ENCODE measurements around the gene C10orf90. TPM values are rescaled to one million over a fixed set of nuclear protein-coding genes. Genes with fewer than 3 reads are reported as not detected.

Gene C10orf90
- total and polyA plus RNA-seq, 4 donors, result 0.05 to 0.25 TPM; not detected in 2

DNA sequence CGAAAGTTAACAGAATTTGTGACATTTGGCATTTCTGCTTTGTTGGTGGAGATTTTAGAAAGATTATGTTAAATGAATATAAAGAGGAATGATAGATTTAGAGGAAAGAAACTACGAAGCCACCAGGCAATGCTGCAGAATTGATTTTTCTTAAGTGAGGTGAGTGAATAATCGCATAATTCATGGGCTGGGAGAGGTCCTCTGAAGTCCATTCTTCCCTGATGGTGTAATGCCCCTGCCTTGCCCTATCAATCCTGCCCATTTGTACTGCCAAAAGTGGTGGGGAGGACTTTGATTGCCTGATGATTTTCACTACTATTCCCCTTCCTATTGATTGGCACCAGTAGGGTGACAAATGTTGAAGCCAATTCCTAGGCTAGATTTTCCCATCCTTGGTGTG lies 125.9 kb downstream of the C10orf90 start:
- no peaks in the 10 kb centered on the region for H3K9me3 ChIP-seq (ENCODE audit: control insufficient read depth in 4 of 4, low read length in 3 of 4)
- H3K27me3 ChIP-seq (ENCODE audit: control insufficient read depth in 4 of 4, insufficient read depth in 4 of 4, low read length in 3 of 4), result peaks cover 0 to 6% (median 0%) of the 10 kb centered on the region in 4 donors
- no peak overlapping the region for H3K4me3 ChIP-seq (ENCODE audit: low read depth in 1 of 3, low read length in 3 of 3)
- WGBS, result 65% methylated on average over 3 of the region's 3 CpGs
- H3K36me3 ChIP-seq (ENCODE audit: control insufficient read depth in 4 of 4, insufficient read depth in 3 of 4, low read depth in 1 of 4, low read length in 3 of 4), result no peaks in the 10 kb centered on the region
- no peak for DNase-seq (ENCODE audit: low spot score)
- H3K9ac ChIP-seq (ENCODE audit: low read depth in 1 of 2, low read length in 2 of 2), result no peak overlapping the region
- no peaks in the 10 kb centered on the region for H3K4me1 ChIP-seq (ENCODE audit: control insufficient read depth in 4 of 4, insufficient read depth in 4 of 4, low read length in 3 of 4)
- TF ChIP-seq, protein P1, sequence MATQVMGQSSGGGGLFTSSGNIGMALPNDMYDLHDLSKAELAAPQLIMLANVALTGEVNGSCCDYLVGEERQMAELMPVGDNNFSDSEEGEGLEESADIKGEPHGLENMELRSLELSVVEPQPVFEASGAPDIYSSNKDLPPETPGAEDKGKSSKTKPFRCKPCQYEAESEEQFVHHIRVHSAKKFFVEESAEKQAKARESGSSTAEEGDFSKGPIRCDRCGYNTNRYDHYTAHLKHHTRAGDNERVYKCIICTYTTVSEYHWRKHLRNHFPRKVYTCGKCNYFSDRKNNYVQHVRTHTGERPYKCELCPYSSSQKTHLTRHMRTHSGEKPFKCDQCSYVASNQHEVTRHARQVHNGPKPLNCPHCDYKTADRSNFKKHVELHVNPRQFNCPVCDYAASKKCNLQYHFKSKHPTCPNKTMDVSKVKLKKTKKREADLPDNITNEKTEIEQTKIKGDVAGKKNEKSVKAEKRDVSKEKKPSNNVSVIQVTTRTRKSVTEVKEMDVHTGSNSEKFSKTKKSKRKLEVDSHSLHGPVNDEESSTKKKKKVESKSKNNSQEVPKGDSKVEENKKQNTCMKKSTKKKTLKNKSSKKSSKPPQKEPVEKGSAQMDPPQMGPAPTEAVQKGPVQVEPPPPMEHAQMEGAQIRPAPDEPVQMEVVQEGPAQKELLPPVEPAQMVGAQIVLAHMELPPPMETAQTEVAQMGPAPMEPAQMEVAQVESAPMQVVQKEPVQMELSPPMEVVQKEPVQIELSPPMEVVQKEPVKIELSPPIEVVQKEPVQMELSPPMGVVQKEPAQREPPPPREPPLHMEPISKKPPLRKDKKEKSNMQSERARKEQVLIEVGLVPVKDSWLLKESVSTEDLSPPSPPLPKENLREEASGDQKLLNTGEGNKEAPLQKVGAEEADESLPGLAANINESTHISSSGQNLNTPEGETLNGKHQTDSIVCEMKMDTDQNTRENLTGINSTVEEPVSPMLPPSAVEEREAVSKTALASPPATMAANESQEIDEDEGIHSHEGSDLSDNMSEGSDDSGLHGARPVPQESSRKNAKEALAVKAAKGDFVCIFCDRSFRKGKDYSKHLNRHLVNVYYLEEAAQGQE (IDR thresholded peaks at IDR 0.05), result no peak
- TF ChIP-seq RAD21 (IDR thresholded peaks at IDR 0.05), result no peak
- H3K27ac ChIP-seq (ENCODE audit: low read depth in 1 of 2, low read length in 2 of 2), result no peak overlapping the region

DNA sequence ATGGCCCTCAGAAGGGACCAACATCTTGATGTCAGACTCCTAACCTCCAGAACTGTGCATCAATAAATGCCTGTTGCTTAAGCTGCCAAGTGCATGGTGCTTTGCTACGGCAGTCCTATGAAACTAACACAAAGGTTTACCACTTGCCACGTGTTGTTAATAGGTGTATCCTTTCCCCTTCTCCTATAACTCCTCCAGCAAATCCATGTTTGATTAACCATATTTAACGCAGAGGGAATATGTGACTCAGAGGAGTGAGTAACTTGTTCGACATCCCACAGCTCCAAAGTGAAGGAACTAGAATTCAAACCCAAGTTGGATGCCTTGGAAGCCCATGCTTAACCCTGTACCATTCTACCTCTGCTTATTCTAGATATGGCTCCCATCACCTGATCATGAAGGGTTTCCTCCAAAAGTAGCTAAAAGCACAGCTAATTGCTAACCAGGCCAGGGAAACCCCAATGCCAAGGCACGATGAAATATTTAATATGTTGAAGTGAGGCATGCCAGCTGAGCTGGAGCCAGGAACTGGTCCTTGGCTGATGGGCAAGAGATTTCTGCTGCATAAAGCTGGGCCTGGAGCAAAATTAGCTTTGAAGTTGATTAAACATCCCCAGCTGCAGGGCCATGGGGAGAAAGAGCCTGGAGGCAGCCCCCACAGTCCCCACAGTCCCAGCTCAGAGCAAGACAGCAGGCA lies 131.9 kb downstream of the C10orf90 start:
- Histone ChIP-seq H3K9me3 (ENCODE audit: control insufficient read depth in 4 of 4, low read length in 3 of 4) (no peaks in the 10 kb centered on the region), H3K27me3 (ENCODE audit: control insufficient read depth in 4 of 4, insufficient read depth in 4 of 4, low read length in 3 of 4) (peaks cover 0 to 19% (median 2%) of the 10 kb centered on the region in 4 donors), H3K4me3 (ENCODE audit: low read depth in 1 of 3, low read length in 3 of 3) (no peak overlapping the region), H3K4me1 (ENCODE audit: control insufficient read depth in 4 of 4, insufficient read depth in 4 of 4, low read length in 3 of 4) (no peaks in the 10 kb centered on the region), H3K36me3 (ENCODE audit: control insufficient read depth in 4 of 4, insufficient read depth in 3 of 4, low read depth in 1 of 4, low read length in 3 of 4) (no peaks in the 10 kb centered on the region), H3K9ac (ENCODE audit: low read depth in 1 of 2, low read length in 2 of 2) (no peak overlapping the region), H3K27ac (ENCODE audit: low read depth in 1 of 2, low read length in 2 of 2) (no peak overlapping the region)
- no peak for DNase-seq (ENCODE audit: low spot score)
- no peak for TF ChIP-seq SP1 (IDR thresholded peaks at IDR 0.05)
- TF ChIP-seq, protein P2, sequence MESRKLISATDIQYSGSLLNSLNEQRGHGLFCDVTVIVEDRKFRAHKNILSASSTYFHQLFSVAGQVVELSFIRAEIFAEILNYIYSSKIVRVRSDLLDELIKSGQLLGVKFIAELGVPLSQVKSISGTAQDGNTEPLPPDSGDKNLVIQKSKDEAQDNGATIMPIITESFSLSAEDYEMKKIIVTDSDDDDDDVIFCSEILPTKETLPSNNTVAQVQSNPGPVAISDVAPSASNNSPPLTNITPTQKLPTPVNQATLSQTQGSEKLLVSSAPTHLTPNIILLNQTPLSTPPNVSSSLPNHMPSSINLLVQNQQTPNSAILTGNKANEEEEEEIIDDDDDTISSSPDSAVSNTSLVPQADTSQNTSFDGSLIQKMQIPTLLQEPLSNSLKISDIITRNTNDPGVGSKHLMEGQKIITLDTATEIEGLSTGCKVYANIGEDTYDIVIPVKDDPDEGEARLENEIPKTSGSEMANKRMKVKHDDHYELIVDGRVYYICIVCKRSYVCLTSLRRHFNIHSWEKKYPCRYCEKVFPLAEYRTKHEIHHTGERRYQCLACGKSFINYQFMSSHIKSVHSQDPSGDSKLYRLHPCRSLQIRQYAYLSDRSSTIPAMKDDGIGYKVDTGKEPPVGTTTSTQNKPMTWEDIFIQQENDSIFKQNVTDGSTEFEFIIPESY (IDR thresholded peaks at IDR 0.05), result no peak
- TF ChIP-seq RAD21 (IDR thresholded peaks at IDR 0.05), result no peak
- TF ChIP-seq, protein P3, sequence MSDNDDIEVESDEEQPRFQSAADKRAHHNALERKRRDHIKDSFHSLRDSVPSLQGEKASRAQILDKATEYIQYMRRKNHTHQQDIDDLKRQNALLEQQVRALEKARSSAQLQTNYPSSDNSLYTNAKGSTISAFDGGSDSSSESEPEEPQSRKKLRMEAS (IDR thresholded peaks at IDR 0.05), result no peak
- WGBS, result 86% methylated on average over 5 of the region's 5 CpGs

DNA sequence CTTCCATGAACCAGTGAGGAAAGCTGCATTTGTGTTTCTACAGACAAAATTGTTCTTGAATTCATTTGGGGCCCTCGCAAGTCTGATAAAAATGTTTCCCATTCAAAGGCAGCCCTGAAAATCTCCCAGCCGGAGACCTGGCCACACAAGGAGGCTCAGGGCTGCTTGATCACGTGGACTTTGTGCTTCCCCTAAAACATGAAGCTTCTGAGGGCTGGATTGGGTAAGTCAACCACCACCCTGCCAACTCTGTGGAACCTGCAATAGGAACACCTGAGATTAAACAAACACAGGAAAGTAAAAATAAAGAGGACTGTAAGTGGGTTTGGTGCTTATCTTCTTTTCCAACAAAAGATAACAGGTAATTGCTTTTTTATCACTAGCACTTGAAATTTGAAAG lies 133.8 kb downstream of the C10orf90 start:
- WGBS, result 64% methylated on average over 3 of the region's 3 CpGs

More for the DNA sequence above, 133.8 kb downstream of the C10orf90 start:
- Histone ChIP-seq H3K9ac (ENCODE audit: low read depth in 1 of 2, low read length in 2 of 2) (no peak overlapping the region), H3K27ac (ENCODE audit: low read depth in 1 of 2, low read length in 2 of 2) (no peak overlapping the region), H3K4me1 (ENCODE audit: control insufficient read depth in 4 of 4, insufficient read depth in 4 of 4, low read length in 3 of 4) (no peaks in the 10 kb centered on the region), H3K9me3 (ENCODE audit: control insufficient read depth in 4 of 4, low read length in 3 of 4) (no peaks in the 10 kb centered on the region), H3K4me3 (ENCODE audit: low read depth in 1 of 3, low read length in 3 of 3) (no peak overlapping the region), H3K36me3 (ENCODE audit: control insufficient read depth in 4 of 4, insufficient read depth in 3 of 4, low read depth in 1 of 4, low read length in 3 of 4) (no peaks in the 10 kb centered on the region), H3K27me3 (ENCODE audit: control insufficient read depth in 4 of 4, insufficient read depth in 4 of 4, low read length in 3 of 4) (peaks cover 0 to 19% (median 2%) of the 10 kb centered on the region in 4 donors)
- DNase-seq (ENCODE audit: low spot score), result no peak
- TF ChIP-seq, protein P1 (IDR thresholded peaks at IDR 0.05), result no peak

Data from liver (tissue), 9 donors.